GM20000 (cell line): ENCODE results near the gene DNASE1.

Experiments used
- DNase-seq: peaks from one replicate; pipeline ENCODE4 v3.0.0; 2012; ENCODE audit warnings: low spot score
- TF ChIP-seq, protein P1 (sequence below): IDR thresholded peaks from 2 replicates; pipeline ENCODE4 v1.5.1; 2012; ENCODE audit warnings: mild to moderate bottlenecking, control low read depth; ENCODE audit errors: extremely low read depth, missing control alignments

DNASE1 gene

DNA sequence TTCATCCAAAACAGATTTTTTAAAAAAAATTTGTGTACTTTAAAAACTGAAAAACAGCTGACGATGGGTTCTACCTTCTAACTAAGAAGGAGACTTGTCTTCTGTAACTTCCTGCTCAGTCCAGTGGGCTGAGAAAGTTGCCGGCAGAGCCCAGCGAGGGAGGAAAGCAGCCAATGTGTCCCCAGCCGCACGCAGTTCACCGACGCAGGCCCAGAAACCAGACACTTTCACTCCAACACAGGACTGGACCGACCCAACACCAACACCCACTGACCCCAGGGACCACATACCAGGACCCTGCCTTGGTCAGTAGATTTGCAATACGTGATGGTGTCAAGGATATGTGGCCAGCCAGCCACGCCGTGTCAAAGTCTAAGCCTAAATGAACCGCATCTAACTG, 37.3 kb downstream of the DNASE1 start:
- TF ChIP-seq, protein P1, sequence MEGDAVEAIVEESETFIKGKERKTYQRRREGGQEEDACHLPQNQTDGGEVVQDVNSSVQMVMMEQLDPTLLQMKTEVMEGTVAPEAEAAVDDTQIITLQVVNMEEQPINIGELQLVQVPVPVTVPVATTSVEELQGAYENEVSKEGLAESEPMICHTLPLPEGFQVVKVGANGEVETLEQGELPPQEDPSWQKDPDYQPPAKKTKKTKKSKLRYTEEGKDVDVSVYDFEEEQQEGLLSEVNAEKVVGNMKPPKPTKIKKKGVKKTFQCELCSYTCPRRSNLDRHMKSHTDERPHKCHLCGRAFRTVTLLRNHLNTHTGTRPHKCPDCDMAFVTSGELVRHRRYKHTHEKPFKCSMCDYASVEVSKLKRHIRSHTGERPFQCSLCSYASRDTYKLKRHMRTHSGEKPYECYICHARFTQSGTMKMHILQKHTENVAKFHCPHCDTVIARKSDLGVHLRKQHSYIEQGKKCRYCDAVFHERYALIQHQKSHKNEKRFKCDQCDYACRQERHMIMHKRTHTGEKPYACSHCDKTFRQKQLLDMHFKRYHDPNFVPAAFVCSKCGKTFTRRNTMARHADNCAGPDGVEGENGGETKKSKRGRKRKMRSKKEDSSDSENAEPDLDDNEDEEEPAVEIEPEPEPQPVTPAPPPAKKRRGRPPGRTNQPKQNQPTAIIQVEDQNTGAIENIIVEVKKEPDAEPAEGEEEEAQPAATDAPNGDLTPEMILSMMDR = no peak
- no peak for DNase-seq

DNA sequence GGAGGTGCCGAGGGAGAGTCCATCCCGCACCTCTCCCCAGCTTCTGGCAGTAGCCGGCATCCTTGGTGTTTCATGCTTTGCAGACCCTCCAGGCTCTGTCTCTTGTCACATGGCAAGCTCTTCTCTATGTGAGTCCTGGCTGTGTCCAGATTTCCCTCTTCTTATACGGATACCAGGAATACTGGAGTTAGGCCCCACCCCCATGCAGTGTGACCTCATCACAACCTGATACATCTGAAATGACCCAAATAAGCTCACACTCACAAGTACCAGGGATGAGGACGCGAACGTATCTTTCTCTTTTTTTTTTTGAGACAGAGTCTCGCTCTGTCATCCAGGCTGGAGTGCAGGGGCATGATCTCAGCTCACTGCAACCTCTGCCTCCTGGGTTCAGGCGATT, 39.6 kb downstream of the DNASE1 start:
- TF ChIP-seq, protein P1 = no peak
- DNase-seq = no peak

DNA sequence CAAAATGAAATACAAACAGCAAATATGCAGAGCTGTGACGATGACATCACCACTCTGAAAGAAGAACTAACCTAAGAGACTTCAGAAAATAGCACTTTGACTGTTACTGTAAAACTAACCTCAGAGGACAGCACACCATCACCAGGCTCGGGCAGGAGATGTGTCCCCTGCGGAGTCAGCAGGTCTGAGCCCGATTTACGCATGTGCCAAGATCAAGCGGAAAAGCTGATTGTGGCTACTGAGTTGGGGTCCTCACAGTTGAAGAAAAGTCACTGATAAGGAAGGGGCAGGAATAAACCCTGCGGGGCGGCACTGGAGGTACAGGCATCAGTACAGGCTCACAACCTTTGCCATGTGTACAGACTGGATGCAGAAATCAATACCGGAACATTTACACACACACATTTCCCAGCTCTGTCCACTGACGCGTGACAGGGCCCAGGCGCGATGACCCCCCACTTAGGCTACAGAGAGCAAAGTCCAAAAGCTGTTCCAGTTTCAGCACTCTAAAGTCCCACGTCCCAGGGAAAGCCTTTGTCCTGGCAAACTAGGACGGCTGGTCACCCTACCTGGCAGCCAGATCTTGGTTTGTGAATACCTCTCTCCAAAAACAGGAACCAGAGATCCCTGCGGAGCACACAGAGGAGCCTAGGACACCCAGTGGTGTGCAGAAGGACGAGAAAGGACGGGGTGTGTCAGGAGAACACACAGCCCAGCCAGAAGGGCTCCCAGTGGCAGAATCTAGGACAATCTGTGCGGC, 41.3 kb downstream of the DNASE1 start:
- TF ChIP-seq, protein P1 = no peak
- DNase-seq = no peak

DNA sequence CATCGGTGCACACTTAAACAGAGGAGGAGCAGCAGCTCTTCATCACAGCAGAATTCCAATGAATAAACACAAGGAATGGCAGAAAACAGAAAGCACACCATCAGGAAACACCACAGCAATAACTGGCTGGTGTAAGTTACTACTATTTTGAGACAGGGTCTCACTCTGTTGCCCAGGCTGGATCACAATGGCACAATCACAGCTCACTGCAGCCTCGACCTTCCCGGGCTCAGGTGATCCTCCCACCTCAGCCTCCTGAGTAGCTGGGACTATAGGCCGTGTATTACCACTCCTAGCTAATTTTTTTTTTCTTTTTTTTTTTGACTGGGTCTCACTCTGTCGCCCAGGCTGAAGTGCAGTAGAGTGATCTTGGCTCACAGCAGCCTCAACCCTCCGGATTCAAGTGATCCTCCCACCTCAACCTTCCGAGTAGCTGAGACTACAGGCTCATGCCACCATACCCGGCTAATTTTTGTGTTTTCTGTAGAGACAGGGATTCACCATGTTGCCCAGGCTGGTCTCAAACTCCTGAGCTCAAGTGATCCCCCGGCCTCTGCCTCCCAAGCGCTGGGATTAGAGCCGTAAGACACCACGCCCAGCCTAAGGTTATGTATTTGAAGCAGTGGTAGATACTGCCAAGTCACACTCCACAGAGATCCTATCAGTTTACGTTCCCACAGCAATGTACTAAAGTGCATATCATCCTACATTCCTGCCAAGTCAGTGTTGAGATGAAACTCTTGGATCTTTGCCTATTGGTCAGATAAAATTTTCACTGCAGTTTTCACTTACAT, 42.1 kb downstream of the DNASE1 start:
- DNase-seq = no peak
- TF ChIP-seq, protein P1 = no peak

DNA sequence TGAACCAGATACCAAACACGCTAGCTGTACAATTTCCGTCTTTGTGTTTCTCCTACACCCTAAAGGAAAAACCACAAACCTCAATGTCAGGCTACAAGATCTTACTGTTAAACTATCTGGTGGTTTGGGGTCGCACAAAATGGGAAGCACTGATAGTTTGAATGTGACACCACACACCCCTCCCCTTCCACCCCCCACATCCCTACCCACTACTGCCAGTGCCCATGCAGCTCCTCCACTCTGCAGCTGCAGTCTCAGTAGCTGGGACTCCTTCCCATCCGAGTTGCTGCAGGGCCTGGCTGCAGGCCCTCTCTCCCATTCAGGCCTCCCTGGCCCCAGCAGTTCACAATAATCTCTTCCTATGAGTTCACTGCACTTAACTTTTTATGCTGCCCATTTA, 44.5 kb downstream of the DNASE1 start:
- no peak for DNase-seq
- TF ChIP-seq, protein P1 = no peak

DNA sequence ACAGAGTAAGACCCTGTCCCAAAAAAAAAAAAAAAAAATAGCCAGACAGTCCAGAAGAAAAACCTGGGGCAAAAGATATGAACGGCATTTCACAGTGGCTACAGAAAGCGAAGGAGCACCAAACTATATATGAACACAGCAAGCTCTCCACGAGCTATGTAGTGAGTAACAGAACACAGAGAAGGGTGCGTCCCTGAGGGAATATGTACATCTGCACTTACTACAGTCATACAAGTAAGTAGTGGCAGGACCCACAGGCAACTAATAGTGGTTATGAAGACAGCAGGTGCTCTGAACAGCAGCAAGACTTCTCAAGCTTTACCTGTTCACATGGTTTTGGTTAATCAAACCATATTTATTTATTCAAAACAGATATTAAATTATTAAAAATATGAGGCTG, 47.0 kb downstream of the DNASE1 start:
- TF ChIP-seq, protein P1 = no peak
- DNase-seq = no peak

DNA sequence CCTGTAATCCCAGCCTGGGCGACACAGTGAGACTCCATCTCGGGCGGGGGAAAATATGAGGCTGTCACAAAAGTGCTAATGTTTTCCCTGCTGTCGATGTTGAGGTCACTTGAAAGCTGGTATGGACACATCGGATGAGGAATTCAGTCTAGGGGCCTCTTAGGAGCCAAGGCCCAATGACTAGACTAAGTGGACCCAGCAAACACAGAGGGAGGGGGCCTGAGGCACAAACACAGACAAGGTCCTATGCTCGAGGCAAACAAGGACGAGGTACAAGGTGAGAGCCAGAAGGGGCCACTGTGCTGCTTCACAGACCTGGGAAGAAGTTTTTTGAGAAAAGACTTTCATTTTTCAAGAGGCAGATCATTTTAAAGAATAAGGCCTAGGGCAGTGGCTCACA, 47.6 kb downstream of the DNASE1 start:
- no peak for DNase-seq
- TF ChIP-seq, protein P1 = no peak
